Measurements from ENCODE around the gene TYSND1. TPM values are rescaled to one million over a fixed set of nuclear protein-coding genes. Genes with fewer than 3 reads are reported as not detected.
"Not testable (repeated sequence)": the region's sequence is repeated elsewhere in the genome, so short reads cannot be mapped to it uniquely, and the experiment has no call there.

TYSND1 gene
- polyA plus RNA-seq, 1 experiment, result 2.7 TPM

- H3K4me3 ChIP-seq (ENCODE audit: low read depth, low read length), result no peak overlapping the region
- CTCF ChIA-PET, result interaction anchor here (1.4 to 2.4 kb wide), 2 partner anchors 16 to 59 kb away, joined by 3 to 15 read pairs; partner anchors contain the start of gene TYSND1
Measured at GRCh38 chr10:70162151-70162891, 15.8 kb upstream of the TYSND1 start.

GRCh38 chr10:70160798-70161197 is 14.3 kb upstream of the TYSND1 start:
- H3K27me3 ChIP-seq (ENCODE audit: control insufficient read depth, insufficient read depth, low read length), result no peaks in the 10 kb centered on the region
- H3K4me3 ChIP-seq (ENCODE audit: low read depth, low read length), result no peak overlapping the region
- DNase-seq (ENCODE audit: low read depth, low spot score), result no peak
- ChIA-PET CTCF (interaction anchor here (1.3 to 2.4 kb wide), 3 partner anchors 10 to 204 kb away, joined by 4 to 15 read pairs (median 4); partner anchors contain the start of gene TYSND1), POLR2A (no interaction called here)
- no peak for TF ChIP-seq CTCF (IDR thresholded peaks at IDR 0.05; ENCODE audit: low read depth, low read length)
- H3K9me3 ChIP-seq (ENCODE audit: control insufficient read depth, insufficient read depth, low read length), result no peaks in the 10 kb centered on the region
- no peak overlapping the region for H3K27ac ChIP-seq (ENCODE audit: low read depth, low read length)

More at GRCh38 chr10:70162151-70162891, 15.8 kb upstream of the TYSND1 start:
- no peaks in the 10 kb centered on the region for H3K9me3 ChIP-seq (ENCODE audit: control insufficient read depth, insufficient read depth, low read length)
- no peaks in the 10 kb centered on the region for H3K27me3 ChIP-seq (ENCODE audit: control insufficient read depth, insufficient read depth, low read length)
- H3K27ac ChIP-seq (ENCODE audit: low read depth, low read length), result no peak overlapping the region
- POLR2A ChIA-PET, result interaction anchor here (0.5 kb wide), 1 partner anchor 13 kb away, joined by 3 read pairs; no protein-coding TSS in a partner anchor
- no peak for DNase-seq (ENCODE audit: low read depth, low spot score)
- TF ChIP-seq CTCF (IDR thresholded peaks at IDR 0.05; ENCODE audit: low read depth, low read length), result no peak

GRCh38 chr10:70159366-70159765 is 12.9 kb upstream of the TYSND1 start:
- H3K4me3 ChIP-seq (ENCODE audit: low read depth, low read length); H3K27ac ChIP-seq (ENCODE audit: low read depth, low read length); H3K9me3 ChIP-seq (ENCODE audit: control insufficient read depth, insufficient read depth, low read length); H3K27me3 ChIP-seq (ENCODE audit: control insufficient read depth, insufficient read depth, low read length); POLR2A ChIA-PET; DNase-seq (ENCODE audit: low read depth, low spot score): not testable (repeated sequence)
- CTCF ChIA-PET, result interaction anchor here (4.3 kb wide), 1 partner anchor 13 kb away, joined by 54 read pairs; the partner anchor contains the start of gene TYSND1

- ChIA-PET POLR2A (interaction anchor here (0.6 kb wide), 2 partner anchors 9 to 26 kb away, joined by 4 to 6 read pairs; no protein-coding TSS in a partner anchor), CTCF (interaction anchor here (4.3 kb wide), 1 partner anchor 12 kb away, joined by 54 read pairs; the partner anchor contains the start of gene TYSND1)
- no peaks in the 10 kb centered on the region for H3K9me3 ChIP-seq (ENCODE audit: control insufficient read depth, insufficient read depth, low read length)
- TF ChIP-seq CTCF (IDR thresholded peaks at IDR 0.05; ENCODE audit: low read depth, low read length), result no peak
- DNase-seq (ENCODE audit: low read depth, low spot score), result no peak
- H3K4me3 ChIP-seq (ENCODE audit: low read depth, low read length), result no peak overlapping the region
- H3K27me3 ChIP-seq (ENCODE audit: control insufficient read depth, insufficient read depth, low read length), result no peaks in the 10 kb centered on the region
- no peak overlapping the region for H3K27ac ChIP-seq (ENCODE audit: low read depth, low read length)
Measured at GRCh38 chr10:70158113-70158512, 11.6 kb upstream of the TYSND1 start.

GRCh38 chr10:70155255-70155838 is 8.8 kb upstream of the TYSND1 start:
- ChIA-PET POLR2A (interaction anchor here (0.9 kb wide), 1 partner anchor 15 kb away, joined by 3 read pairs; no protein-coding TSS in a partner anchor), CTCF (interaction anchor here (0.7 to 4.3 kb wide), 2 partner anchors 8 to 9 kb away, joined by 4 to 54 read pairs; partner anchors contain the start of gene TYSND1)

More at GRCh38 chr10:70155255-70155838, 8.8 kb upstream of the TYSND1 start:
- DNase-seq (ENCODE audit: low read depth, low spot score), result no peak
- Histone ChIP-seq H3K27me3 (ENCODE audit: control insufficient read depth, insufficient read depth, low read length) (no peaks in the 10 kb centered on the region), H3K9me3 (ENCODE audit: control insufficient read depth, insufficient read depth, low read length) (no peaks in the 10 kb centered on the region), H3K4me3 (ENCODE audit: low read depth, low read length) (no peak overlapping the region), H3K27ac (ENCODE audit: low read depth, low read length) (no peak overlapping the region)
- no peak for TF ChIP-seq CTCF (IDR thresholded peaks at IDR 0.05; ENCODE audit: low read depth, low read length)

All from AG04450 (cell line).